OCI-LY3 (cell line): Measurements from ENCODE around the gene POPDC3.

Experiments
- CTCF ChIP-seq: fragments of 200-600, 300-600 bp; sonication (generic); IDR thresholded peaks from 2 replicates; pipeline ENCODE4 v1.5.1; 2014; ENCODE audit warnings: antibody characterized with exemption, low read length, low read depth
- EZH2phosphoT487 ChIP-seq: fragments of 200-600 bp; shearing (Covaris generic); IDR thresholded peaks from 2 replicates; pipeline ENCODE4 v1.6.1; 2018; ENCODE audit warnings: antibody characterized with exemption, mixed run types, low read depth

DNA sequence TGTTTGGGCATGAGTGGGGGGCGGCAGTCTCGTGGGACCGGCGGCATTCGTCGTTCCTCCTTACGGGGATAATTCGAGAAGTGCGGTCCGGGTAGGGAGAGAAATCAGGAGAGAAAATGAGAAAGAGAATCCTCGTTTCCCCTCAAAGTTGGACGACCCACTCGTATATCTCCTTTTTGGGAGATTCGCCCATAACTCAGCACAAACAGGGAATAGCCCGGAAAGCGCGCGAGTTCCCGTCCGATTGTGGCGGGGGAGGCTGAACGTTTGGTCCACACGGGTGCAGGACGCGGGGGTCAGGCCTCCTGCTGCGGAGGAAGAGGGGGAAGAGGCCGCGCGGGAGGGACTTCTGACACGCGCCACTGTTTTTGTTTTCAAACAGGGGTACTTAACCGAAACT lies 42.4 kb downstream of the POPDC3 start:
- TF ChIP-seq CTCF = no peak
- no peak for TF ChIP-seq EZH2phosphoT487
